ENCODE results near the gene RPL21. TPM values are rescaled to one million over a fixed set of nuclear protein-coding genes. Genes with fewer than 3 reads are reported as not detected.
"Not testable (repeated sequence)": the region's sequence is repeated elsewhere in the genome, so short reads cannot be mapped to it uniquely, and the experiment has no call there.

The RPL21 gene
- total RNA-seq, 2 experiments from 2014 or later = 1,706 to 1,738 TPM

DNA sequence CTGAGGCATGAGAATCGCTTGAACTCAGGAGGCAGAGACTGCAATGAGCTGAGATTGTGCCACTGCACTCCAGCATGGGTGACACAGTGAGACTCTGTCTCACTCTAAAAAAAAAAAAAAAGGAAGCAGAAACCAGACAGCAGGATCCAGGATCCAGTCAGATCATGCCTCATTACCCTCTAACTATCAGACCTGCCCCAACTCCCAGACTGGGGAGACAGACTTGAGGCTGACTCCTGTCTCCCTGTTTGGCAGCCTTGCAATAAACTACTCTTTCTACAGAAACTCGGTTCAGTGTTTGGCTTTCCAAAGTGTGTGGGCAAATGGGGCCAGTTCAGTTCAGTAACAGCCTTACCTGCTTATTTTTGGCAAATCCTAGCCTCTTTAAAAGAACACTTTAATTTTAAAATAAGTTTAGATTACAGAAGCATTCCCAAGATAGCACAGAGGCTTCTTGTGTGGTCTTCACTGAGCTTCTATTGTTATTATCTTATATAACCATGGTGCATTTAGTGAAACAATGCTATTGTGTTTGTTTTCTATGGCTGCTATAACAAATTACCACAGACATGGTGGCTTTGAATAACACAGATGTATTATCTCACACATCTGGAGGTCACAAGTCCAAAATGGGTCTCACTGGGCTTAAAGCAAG is 37.8 kb downstream of the RPL21 start:
- intact Hi-C loops (cut with micrococcal nuclease; ENCODE audit: unreplicated experiment) = no loop called here
- no peak overlapping the region for H3K27ac ChIP-seq (ENCODE audit: low read depth, low read length, poor library complexity, severe bottlenecking)
- no peaks in the 10 kb centered on the region for H3K36me3 ChIP-seq (ENCODE audit: insufficient read depth, low read length)
- H2AFZ ChIP-seq (ENCODE audit: low read length) = peak overlapping the region; percentile 5; the same call in 1 of the 2 replicates
- H4K20me1 ChIP-seq (ENCODE audit: insufficient read depth, low read length) = no peaks in the 10 kb centered on the region
- CTCF ChIA-PET (ENCODE audit: unreplicated experiment) = no interaction called here
- H3K9me2 ChIP-seq (ENCODE audit: insufficient read depth, low read length) = no peaks in the 10 kb centered on the region
- POLR2A ChIA-PET = interaction anchor here (0.8 to 1.3 kb wide), 3 partner anchors 11 to 125 kb away, joined by 3 read pairs; no protein-coding TSS in a partner anchor
- no peaks in the 10 kb centered on the region for H3K9me3 ChIP-seq (ENCODE audit: low read length)
- H3K4me3 ChIP-seq (ENCODE audit: low read depth, low read length, poor library complexity, severe bottlenecking) = no peak overlapping the region
- H3K4me1 ChIP-seq (ENCODE audit: insufficient read depth, low read length, poor library complexity, severe bottlenecking) = peaks cover 46% of the 10 kb centered on the region
- TF ChIP-seq, protein P1, sequence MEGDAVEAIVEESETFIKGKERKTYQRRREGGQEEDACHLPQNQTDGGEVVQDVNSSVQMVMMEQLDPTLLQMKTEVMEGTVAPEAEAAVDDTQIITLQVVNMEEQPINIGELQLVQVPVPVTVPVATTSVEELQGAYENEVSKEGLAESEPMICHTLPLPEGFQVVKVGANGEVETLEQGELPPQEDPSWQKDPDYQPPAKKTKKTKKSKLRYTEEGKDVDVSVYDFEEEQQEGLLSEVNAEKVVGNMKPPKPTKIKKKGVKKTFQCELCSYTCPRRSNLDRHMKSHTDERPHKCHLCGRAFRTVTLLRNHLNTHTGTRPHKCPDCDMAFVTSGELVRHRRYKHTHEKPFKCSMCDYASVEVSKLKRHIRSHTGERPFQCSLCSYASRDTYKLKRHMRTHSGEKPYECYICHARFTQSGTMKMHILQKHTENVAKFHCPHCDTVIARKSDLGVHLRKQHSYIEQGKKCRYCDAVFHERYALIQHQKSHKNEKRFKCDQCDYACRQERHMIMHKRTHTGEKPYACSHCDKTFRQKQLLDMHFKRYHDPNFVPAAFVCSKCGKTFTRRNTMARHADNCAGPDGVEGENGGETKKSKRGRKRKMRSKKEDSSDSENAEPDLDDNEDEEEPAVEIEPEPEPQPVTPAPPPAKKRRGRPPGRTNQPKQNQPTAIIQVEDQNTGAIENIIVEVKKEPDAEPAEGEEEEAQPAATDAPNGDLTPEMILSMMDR (conservative IDR thresholded peaks at IDR 0.05; ENCODE audit: low read length) = no peak
- no peak for TF ChIP-seq EZH2phosphoT487 (IDR thresholded peaks at IDR 0.05; ENCODE audit: borderline replicate concordance, low read depth, low read length)
- H3K4me2 ChIP-seq (ENCODE audit: low read length) = peak overlapping the region; percentile 1; the same call in 1 of the 2 replicates
- DNase-seq (ENCODE audit: low spot score) = no peak
- no TSS peak for BruUV-seq (replicated peaks)
- no peaks in the 10 kb centered on the region for H3K79me2 ChIP-seq (ENCODE audit: insufficient read depth, low read depth, low read length)

DNA sequence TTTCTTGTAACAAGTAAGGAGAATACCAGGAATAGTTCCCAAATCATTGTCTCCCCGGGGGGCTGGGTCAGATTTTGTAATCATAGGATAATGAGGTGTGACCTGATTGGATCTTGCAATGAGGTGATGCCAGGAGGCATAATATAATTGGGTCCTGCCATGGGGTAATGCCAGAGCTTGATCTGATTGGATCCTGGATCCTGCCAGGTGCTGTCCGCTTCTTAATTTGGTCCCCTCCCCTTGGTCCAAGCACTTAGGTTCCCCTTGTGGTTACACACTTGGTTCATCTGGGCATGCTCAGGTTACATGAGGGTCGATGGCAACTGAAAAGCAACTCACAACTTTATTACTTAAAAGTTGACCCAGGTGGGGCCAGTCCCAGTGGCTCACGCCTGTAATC is 39.4 kb downstream of the RPL21 start:
- DNase-seq (ENCODE audit: low spot score) = no peak
- intact Hi-C loops (cut with micrococcal nuclease; ENCODE audit: unreplicated experiment) = no loop called here
- Histone ChIP-seq H3K4me2 (ENCODE audit: low read length) (no peak overlapping the region), H3K79me2 (ENCODE audit: insufficient read depth, low read depth, low read length) (no peaks in the 10 kb centered on the region), H3K36me3 (ENCODE audit: insufficient read depth, low read length) (no peaks in the 10 kb centered on the region), H3K27ac (ENCODE audit: low read depth, low read length, poor library complexity, severe bottlenecking) (no peak overlapping the region), H4K20me1 (ENCODE audit: insufficient read depth, low read length) (no peaks in the 10 kb centered on the region), H3K9me3 (ENCODE audit: low read length) (no peaks in the 10 kb centered on the region), H2AFZ (ENCODE audit: low read length) (no peak overlapping the region), H3K4me1 (ENCODE audit: insufficient read depth, low read length, poor library complexity, severe bottlenecking) (peaks cover 57% of the 10 kb centered on the region), H3K4me3 (ENCODE audit: low read depth, low read length, poor library complexity, severe bottlenecking) (no peak overlapping the region), H3K9me2 (ENCODE audit: insufficient read depth, low read length) (no peaks in the 10 kb centered on the region)
- no TSS peak for BruUV-seq (replicated peaks)
- no peak for TF ChIP-seq EZH2phosphoT487 (IDR thresholded peaks at IDR 0.05; ENCODE audit: borderline replicate concordance, low read depth, low read length)
- TF ChIP-seq, protein P1 (conservative IDR thresholded peaks at IDR 0.05; ENCODE audit: low read length) = no peak
- CTCF ChIA-PET (ENCODE audit: unreplicated experiment) = interaction anchor here (0.8 kb wide), 1 partner anchor 10 kb away, joined by 3 read pairs; no protein-coding TSS in a partner anchor
- POLR2A ChIA-PET = interaction anchor here (0.6 to 0.8 kb wide), 2 partner anchors 10 to 342 kb away, joined by 5 to 7 read pairs; no protein-coding TSS in a partner anchor

DNA sequence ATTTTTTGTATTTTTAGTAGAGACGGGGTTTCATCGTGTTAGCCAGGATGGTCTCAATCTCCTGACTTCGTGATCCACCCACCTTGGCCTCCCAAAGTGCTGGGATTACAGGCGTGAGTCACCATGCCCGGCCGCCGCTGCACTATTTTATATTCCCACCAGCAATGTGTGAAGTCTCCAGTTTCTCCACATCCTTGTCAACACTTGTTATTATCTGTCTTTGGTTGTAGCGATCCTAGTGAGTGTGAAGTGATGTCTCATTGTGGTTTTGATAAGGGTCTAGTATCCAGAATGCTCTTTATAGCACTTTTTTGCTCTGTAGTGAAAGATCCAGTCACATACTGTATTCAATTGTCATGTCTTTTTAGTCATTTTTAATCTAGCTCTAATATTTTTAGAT is 40.6 kb downstream of the RPL21 start:
- POLR2A ChIA-PET = interaction anchor here (0.6 to 3.8 kb wide), 7 partner anchors 12 to 1956 kb away, joined by 3 to 46 read pairs (median 3); partner anchors contain the start of gene RASL11A
- H3K36me3 ChIP-seq (ENCODE audit: insufficient read depth, low read length); DNase-seq (ENCODE audit: low spot score); H3K79me2 ChIP-seq (ENCODE audit: insufficient read depth, low read depth, low read length); BruUV-seq (replicated peaks); H4K20me1 ChIP-seq (ENCODE audit: insufficient read depth, low read length); intact Hi-C loops (cut with micrococcal nuclease; ENCODE audit: unreplicated experiment); H3K4me3 ChIP-seq (ENCODE audit: low read depth, low read length, poor library complexity, severe bottlenecking); H3K9me3 ChIP-seq (ENCODE audit: low read length); H3K9me2 ChIP-seq (ENCODE audit: insufficient read depth, low read length); CTCF ChIA-PET (ENCODE audit: unreplicated experiment): not testable (repeated sequence)
- Histone ChIP-seq H3K27ac (ENCODE audit: low read depth, low read length, poor library complexity, severe bottlenecking) (peak overlapping the region; percentile 91), H3K4me1 (ENCODE audit: insufficient read depth, low read length, poor library complexity, severe bottlenecking) (peaks cover 58% of the 10 kb centered on the region), H2AFZ (ENCODE audit: low read length) (peak overlapping the region; percentile 81; the same call in 1 of the 2 replicates), H3K4me2 (ENCODE audit: low read length) (peak overlapping the region; percentile 85)

Data from OCI-LY7 (cell line).